GM19025 (cell line): ENCODE results near the gene UMOD.
"Not testable (repeated sequence)": the region's sequence is repeated elsewhere in the genome, so short reads cannot be mapped to it uniquely, and the experiment has no call there.

Source experiments
- ATAC-seq: cut with Tn5 transposase; IDR thresholded peaks from one replicate; pipeline ENCODE4 v1.9.1; 2021; ENCODE audit warnings: mild to moderate bottlenecking, low read depth, moderate library complexity; ENCODE audit not compliant: unreplicated experiment

UMOD gene

DNA sequence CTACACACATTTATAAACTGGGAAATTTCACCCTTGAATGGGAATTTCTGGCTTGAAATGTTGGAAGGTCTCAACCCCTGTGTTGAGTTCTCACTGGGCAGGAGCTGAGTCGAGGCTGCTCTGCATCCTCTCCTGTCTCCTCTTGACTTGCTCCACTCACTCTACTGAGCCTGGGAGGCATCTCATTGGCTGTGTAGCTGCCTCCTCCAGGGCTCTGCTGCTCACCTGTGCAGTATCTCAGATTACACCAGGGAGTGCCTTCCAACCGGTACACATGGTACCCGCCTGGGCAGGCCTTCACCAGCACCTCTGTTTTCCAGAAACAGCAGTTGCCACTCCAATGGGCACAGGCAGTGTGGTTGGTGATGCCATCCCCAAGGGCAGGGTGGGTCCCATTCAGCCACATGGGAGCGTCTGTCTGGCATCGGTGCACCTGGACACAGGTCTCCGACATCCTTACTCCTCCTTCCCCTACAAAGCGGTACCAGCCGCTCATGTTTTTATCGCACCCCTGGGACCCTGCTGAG is 28.9 kb downstream of the UMOD start:
- ATAC-seq: no peak

DNA sequence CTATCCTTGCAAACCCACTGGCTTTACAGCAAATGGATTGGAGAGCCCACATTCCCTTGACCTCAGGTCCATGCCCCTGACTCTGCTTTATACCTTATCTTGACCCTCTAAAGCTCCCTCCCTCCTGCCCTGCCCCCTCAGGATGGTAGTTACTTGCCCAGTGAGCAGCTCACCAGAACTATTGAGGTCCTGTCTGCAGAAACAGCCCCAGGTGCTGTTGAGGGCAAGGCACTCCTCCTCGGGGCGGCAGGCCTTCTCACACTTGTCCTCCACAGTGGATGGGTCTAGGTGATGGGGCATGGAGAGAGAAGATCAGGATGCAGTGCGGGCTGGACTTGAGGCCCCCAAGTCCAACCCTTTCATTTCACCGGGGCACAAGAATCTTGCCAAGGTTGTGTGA is 29.8 kb downstream of the UMOD start:
- ATAC-seq: no peak

DNA sequence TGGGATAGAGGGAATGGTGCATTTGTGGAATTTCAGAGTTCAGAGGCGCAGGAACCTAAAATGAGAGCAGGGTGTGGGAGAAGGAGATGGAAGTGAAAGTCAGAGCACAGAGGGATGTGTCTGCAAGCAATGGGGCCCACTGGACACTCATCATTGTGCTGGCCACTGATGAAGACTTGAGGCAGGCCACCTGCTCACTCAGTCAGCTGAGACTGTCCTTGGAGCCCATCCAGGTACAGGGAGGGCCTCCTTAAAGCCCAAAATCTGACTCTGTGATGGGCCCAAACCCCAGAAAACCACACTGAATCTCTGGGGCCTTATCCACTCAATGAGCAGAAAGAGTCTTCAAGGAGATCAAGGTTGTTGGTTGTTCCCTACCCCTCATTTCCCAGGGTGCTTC is 30.8 kb downstream of the UMOD start:
- ATAC-seq: no peak

DNA sequence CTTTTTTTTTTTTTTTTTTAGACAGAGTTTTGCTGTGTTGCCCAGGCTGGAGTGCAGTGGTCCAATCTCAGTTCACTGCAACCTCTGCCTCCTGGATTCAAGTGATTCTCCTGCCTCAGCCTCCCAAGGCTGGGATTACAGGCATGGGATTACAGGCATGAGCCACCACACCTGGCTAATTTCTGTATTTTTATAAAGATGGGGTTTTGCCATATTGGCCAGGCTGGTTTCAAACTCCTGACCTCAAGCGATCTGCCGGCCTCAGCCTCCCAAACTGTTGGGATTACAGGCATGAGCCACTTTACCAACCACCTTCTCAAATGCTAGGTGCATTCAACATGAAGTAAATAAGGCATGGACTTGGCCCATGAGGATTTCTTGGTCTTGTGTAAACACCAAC is 31.5 kb downstream of the UMOD start:
- not testable (repeated sequence) for ATAC-seq

DNA sequence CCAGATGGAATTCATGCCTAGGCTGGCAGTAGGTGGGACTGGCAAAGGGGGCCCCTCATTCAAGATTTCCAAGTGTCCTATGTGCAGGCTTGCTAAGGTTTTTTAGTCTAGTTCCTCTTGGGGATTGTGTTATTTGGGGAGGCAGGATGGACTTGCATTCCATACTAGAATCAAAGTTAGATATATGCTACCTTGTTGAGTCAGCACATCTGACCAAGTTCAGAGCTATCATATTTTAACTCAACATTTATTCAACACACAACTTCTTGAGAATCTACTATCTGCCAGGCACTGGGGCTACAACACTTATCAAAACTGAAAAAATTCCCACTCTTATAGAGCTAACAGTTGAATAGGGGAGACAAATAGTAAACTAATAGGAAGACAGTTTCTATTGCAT is 31.9 kb downstream of the UMOD start:
- no peak for ATAC-seq

DNA sequence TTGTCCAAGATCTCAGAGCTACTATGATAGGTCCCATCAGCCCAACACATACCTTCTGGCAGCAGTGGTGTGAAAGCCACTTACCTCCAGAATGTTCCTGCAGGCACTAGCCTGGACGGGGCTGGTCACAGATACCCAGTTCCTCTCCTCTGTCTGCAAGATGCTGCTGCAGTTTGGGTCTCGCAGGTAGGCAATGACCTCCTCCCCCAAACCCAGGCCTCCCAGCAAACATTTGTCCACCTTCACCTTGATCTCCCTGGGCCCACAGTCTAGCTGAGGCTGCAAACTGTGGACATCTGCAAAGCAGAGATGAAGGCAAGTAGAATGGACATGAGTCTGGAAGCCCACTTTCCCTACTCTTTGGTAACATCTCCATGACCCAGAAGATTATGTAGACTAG is 32.3 kb downstream of the UMOD start:
- no peak for ATAC-seq

DNA sequence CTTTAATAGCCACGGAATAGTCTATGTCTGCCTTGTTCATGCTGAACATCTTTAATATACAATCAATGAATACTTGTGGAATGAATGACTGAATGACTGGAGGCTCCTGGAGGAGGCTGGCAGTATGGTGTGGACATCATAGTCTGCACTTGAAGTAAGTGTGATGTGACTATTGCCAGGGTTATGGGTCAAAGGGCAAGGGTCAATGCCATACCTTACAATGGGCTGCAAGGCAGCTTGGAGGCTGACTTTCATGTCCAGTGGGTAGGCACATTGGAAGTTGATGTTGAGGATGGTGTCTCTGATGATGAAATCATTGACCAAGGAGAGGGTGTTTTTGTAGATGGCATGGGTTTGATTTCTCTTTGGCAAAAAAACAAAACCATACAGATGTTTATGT is 33.1 kb downstream of the UMOD start:
- no peak for ATAC-seq

DNA sequence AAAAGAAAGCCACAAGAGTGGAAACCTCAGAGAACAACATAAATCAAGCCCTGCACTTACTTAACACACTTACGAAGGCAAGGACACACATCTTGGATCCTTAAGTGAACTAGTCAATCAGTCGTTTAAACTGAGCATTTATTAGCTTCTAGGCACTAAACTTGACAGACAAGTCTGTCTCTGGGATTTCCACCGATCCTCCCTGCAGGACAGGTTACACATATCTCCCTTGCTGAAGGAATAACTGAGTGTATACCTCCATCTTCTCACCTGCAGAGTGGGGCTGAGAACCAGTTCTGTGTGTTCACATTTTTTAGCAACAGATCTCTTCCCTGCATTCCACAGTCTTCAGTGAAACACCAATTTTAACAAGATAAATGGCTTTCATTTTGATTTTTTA is 34.1 kb downstream of the UMOD start:
- ATAC-seq: no peak

DNA sequence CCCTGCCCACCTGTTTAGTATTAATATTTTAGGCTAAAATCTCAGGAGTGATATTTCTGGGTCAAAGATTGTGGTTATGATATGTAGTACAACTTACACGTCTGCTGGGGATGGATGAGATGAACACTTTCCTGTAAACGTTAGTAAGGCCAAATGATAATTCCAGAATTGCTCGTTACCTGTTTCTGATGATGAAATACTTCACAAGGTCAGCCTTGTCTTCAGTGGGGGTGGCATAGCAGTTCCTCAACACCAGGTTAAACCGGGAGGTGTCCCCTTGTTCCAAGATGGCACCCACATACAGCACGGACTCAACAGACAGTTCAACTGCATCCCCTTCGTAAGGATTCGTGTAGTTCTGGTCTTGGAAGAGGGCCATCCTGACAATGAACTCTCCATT is 34.5 kb downstream of the UMOD start:
- no peak for ATAC-seq

DNA sequence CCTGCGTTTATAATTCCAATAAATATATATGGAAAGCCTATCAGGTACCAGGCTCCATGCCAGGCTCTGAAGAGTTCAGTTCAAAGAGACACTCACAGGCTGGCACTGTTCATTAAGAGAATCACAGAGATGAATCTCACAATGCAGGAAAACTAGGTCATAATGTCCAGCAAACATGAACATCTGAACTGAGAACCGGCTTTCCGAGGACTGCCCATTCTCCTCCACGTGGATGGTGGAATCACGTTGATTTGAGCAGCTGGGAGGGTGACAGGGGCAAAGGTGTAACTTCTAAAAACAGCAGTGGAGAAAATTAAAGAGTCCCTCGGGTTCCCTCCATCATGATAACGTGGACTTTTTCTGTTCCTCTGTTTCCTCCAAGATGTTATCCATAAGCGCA is 35.4 kb downstream of the UMOD start:
- no peak for ATAC-seq

DNA sequence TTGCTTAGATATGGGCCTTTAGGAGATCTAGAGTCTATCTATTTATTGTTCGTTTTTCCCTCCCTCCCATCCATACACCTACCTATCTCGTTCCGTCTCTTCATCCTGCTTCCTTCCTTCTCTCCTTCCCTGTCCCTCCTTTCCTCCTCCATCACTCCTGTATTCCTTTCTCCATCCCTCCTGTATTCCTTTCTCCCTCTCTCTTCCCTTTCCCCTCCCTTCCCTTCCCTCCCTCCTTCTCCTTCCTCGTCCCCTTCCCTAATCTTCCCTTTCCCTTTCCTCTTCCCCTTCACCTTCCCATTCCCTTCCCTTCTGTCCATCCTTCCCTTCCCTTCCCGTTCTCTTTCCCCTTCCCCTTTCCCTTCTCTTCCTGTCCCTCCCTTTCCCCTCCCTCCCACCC is 35.8 kb downstream of the UMOD start:
- no peak for ATAC-seq

DNA sequence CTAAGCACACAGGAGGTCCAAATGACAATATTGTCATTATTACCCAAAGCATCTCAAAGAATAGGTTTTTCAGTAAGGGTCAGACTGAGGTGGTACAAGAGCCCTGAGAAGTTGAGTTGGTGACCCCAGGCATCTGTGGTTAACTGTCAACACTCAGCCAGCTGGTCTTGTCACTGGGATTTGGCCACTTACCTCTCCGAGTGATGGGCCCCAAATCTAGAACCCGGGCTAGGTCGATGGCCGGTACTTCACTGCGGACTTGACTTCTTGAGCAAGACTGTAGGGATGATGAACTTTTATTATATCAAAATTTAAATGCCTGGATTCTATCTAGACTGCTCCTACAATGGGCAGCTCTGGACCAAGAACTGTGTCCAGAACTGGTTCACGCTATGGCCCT is 36.8 kb downstream of the UMOD start:
- no peak for ATAC-seq

DNA sequence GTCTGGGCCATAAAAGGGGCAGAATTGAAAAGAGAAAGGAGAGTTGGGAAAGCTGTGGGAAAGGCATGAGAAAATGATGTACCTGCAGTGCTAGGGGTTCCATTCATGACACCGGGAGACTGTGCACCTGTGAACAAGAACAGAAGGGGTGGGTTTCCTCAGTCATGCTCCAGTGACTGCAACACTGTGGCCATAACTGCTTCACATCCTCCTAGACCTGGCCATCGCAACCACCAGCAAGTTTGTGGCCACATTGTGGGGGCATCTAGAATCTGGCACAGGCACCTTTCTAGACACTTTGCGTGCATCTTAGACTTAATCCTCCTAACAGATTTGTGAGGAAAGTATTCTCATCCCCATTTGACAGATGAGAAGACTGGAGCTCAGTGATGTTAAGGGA is 37.9 kb downstream of the UMOD start:
- ATAC-seq: no peak

DNA sequence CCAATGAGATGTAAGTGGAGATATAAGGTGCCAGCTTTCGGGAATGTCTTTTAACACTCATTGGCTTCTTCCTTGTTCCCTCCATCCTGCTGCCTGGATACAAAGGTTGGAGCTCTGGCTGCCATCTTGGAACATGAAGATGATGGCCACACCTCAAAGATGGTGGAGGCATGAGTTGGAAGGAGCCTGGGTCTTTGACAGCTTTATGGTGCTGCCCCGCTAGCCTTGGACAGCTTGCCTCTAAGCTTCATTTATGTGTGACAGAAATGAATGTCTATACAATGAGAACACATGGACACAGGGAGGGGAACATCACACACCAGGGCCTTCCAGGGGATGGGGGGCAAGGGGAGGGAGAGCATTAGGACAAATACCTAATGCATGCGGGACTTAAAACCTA is 38.8 kb downstream of the UMOD start:
- ATAC-seq: no peak

DNA sequence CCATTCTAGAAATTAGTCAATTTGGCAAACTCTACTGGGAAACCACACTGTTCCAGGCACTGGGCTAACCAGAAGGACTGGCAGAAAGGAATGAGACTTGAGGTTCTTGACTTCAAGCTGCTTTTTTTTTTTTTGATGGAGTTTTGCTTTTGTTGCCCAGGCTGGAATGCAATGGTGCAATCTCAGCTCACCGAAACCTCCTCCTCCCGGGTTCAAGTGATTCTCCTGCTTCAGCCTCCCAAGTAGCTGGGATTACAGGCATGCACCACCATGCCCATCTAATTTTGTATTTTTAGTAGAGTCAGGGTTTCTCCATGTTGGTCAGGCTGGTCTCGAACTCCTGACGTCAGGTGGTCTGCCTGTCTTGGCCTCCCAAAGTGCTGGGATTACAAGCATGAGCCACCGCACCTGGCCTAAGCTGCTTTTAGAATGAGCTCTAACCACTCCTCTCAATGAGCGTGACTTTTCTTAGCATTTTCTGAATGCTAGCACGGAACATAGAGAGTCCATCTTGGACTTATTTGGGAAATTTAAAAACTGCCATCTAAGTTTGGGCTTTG is 39.9 kb downstream of the UMOD start:
- ATAC-seq: not testable (repeated sequence)

DNA sequence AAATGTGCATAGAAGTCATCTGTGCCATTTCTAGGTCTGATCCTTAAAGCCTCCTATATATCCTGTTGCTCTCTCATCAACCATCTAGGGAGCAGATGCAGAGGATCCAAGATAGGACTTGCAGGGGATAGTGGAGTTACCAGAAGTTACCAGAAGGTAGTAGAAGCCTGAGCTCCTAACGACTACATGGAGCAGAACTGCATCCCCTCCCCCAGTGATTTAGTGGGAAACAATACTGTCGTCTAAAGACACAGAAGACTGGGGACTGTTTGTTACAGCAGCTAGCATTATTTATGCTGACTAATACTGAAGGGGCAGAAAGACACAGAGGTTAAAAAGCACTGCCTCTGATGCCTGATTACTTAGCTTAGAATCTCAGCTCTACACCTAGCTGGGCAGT is 41.0 kb downstream of the UMOD start:
- no peak for ATAC-seq

DNA sequence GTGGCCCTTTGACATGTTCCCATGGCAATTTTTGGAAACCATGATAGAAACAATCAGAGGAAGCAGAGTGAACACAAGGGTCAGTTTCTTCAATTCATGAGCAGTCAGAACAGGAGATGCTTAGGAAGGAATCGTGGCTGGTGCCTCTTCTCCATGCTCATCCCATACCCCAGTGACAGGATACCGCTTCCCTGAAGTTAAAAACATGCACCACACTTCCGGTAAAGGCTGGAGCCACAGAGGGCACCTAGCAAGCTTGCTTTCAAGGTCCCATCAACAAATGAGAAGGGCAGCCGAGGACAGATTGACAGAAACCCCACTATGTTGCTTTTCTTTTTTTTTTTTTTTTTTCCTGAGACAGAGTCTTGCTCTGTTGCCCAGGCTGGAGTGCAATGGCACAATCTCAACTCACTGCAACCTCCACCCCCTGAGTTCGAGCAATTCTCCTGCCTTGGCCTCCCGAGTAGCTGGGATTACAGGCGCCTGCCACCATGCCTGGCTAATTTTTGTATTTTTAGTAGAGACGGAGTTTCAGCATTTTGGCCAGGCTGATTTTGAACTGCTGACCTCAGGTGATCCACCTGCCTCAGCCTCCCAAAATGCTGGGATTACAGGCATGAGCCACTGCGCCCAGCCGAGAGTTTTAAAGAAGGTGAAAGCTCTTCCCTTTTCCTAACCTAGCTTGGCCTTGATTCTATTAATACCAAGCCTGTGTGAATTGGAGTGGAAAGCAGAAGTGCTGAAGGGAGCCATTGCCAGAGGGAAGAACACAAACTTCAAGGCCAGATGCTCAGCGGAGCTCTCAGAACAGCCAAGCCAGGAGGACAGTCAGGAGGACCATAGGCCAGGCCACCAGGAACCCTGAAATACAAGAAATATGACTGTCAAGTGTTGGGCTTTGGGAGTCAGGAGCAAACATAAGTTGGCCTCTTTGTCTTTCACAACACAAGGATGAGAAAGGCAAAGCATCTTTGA is 41.8 kb downstream of the UMOD start:
- ATAC-seq: no peak

DNA sequence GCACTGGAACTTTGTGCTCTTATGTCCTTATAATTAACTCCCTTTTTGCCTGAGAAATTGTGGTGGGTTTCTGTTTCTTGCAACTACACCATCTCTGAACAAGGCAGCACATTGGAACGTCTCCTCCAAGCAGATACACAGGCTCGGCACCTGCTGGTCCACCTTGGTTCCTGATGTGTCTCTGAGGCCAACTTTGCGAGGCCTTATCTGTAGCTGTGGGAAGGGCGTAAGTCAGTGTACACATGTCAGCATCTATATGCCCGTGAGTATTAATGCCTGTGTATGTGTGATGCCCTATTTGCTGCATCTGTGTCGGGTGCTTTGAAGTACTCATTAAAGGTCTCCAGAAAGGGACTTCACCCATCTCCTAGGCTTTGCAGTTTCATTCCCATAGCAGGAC is 42.7 kb downstream of the UMOD start:
- no peak for ATAC-seq

DNA sequence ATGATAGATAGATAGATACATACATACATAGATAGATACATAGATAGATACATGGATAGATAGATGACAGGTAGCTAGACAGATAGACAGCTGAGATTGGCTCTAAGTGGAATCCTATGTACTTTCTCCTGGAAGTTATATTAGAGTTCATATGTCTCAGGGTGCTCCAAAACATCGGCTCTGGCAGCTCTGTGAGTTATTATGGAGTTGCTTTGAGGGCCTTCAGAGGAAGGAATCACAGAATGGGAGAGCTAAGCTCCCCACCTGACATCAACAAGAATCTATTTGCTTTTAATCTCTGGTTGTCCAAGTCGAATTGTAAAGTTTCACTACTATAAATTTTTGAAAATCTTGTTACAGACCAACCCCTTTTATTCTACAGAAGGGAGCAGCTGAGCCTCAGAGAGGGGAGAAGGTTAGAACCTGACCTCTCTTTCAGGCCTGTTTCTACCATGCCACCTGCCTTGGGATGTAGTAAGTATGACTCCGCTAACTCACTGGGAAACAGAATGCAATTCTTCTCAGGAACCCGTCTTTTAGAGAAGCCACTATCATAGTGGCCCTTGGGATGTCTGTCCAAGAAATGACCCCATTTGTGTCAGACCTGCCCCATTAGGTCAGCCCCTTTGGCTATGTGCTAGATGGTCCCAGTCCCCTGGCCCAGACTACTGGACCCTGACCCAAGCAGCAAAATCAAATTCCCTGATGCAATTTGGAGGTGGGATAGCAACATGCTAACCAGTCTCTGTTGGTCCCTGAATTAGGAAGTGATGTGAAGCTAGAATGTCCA is 43.5 kb downstream of the UMOD start:
- no peak for ATAC-seq

DNA sequence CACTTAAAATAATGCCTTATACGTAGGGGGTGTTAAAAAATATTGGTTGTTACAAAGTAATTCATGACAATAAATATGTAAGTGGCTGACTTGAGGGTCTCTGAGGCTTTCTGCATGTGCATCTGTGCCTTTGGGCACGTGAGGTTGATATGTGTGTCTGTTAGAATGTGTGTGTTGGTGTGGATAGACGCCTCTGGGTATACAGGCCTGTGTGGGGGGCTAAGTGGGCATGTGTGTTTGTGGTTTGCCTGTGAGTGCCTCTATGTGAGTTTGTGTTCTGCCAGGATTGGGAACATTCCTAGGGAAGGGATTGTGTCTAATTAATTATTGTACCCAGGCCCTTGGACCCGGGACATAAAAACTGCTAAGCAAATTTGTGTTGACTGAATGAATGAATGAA is 44.2 kb downstream of the UMOD start:
- ATAC-seq: no peak

DNA sequence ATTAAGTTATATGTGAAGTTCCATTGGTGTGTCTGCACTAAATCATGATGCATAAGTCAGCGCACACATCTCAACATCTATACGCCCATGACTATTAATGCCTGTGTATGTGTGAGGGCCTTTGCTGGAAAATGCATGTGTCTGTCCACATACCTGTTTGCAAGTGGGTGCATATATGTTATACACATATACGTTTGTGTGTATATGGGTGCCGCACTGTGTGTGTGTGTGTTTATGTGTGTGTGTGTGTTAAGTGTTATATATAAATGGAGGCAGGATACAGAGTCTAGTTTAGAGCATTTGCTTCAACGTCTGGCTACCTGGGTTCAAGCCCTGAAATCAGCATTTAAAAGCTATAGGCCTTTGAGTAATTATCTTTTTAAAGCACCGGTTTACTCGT is 44.7 kb downstream of the UMOD start:
- ATAC-seq: no peak
